Coronary artery (tissue), 2 donors: ENCODE measurements around the gene CNTLN.
A peak's percentile ranks its signal among the peaks of the same experiment; 100 is the strongest.

ENCODE experiments used
- DNase-seq: peaks from one replicate; pipeline ENCODE4 v3.0.0-alpha.2; 2017; ENCODE audit warnings: low spot score
- H3K27ac ChIP-seq, 2 donors: fragments of 200-600 bp; sonication (generic); one replicate each; pipeline ENCODE4 v1.5.1; 2016 to 2019
- H3K4me3 ChIP-seq: fragments of 200-600 bp; sonication (generic); 2 replicates; pipeline ENCODE4 v1.5.1; 2016; ENCODE audit warnings: mild to moderate bottlenecking, moderate library complexity
- CTCF ChIP-seq: fragments of 200-600 bp; sonication (generic); IDR thresholded peaks from one replicate; pipeline ENCODE4 v1.5.1; 2019; ENCODE audit warnings: antibody characterized with exemption

The CNTLN gene

DNA sequence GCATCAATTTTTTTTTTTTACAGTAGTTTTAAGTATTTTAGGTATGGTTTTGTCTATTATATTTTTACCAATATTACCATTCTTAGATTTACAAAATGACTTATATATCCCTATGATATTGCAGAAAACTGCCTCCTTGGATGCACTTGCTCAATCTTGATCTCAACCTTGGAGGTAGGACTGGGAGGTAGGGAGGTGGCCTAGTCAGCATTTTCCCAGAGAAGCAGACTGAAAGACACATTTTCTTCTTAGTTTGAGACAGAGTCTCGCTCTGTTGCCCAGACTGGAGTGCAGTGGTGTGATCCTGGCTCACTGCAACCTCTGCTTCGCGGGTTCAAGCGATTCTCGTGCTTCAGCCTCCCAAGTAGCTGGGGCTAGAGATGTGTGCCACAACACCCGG lies 268.7 kb downstream of the CNTLN start:
- no peak for TF ChIP-seq CTCF
- no peak overlapping the region for H3K4me3 ChIP-seq
- H3K27ac ChIP-seq, result no peak overlapping the region
- no peak for DNase-seq

DNA sequence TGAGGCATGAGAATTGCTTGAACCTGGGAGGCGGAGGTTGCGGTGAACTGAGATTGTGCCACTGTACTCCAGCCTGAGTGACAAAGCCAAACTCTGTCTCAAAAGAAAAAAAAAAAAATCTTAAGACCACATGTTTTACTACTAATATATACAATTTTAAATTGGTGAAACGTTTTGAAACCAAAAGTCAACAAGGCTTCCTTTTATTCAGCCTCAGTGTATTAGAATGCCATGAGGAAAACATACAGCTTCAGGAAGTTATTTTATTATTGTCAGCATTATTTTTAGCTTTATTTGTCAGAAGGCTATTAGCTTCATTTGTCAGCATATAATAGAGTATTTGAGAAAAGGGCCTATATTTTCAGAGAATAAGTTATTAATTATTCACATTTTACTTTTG lies 280.1 kb downstream of the CNTLN start:
- TF ChIP-seq CTCF, result no peak
- DNase-seq, result no peak
- Histone ChIP-seq H3K27ac (no peak overlapping the region), H3K4me3 (no peak overlapping the region)

GRCh38 chr9:17422994-17423680 lies 288.3 kb downstream of the CNTLN start:
- TF ChIP-seq CTCF, result no peak
- no peak overlapping the region for H3K4me3 ChIP-seq
- peak overlapping the region in 1 of 2 donors; percentile 48 for H3K27ac ChIP-seq
- no peak for DNase-seq

- no peak for TF ChIP-seq CTCF
Measured at GRCh38 chr9:17423681-17424011, 288.8 kb downstream of the CNTLN start.

GRCh38 chr9:17425384-17425783 lies 290.5 kb downstream of the CNTLN start:
- H3K4me3 ChIP-seq, result no peak overlapping the region
- no peak overlapping the region for H3K27ac ChIP-seq
- no peak for DNase-seq
- no peak for TF ChIP-seq CTCF

More at GRCh38 chr9:17423681-17424011, 288.8 kb downstream of the CNTLN start:
- Histone ChIP-seq H3K27ac (peak overlapping the region in 1 of 2 donors; percentile 48), H3K4me3 (no peak overlapping the region)
- DNase-seq, result no peak

DNA sequence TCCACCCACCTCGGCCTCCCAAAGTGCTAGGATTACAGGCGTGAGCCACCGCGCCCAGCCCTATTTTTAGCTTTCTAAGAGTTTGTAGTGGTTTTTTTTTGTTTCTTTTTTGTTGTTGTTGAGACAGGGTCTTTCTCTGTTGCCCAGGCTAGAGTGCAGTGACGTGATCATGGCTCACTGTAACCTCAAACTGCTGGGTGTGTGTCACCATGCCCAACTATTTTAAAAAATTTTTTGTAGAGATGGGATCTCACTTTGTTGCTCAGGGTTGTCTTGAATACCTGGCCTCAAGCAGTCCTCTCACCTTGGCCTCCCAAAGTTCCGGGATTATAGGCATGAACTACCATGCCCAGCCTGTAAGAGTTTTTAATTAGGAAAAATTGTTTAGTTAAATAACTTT lies 298.7 kb downstream of the CNTLN start:
- DNase-seq, result no peak
- H3K27ac ChIP-seq, result no peak overlapping the region
- TF ChIP-seq CTCF, result no peak
- H3K4me3 ChIP-seq, result no peak overlapping the region

GRCh38 chr9:17436854-17437253 lies 302.0 kb downstream of the CNTLN start:
- Histone ChIP-seq H3K27ac (no peak overlapping the region), H3K4me3 (no peak overlapping the region)
- TF ChIP-seq CTCF, result no peak
- DNase-seq, result no peak
